ENCODE data around the gene MT1B. TPM values are rescaled to one million over a fixed set of nuclear protein-coding genes. Genes with fewer than 3 reads are reported as not detected.

MT1B gene
- total RNA-seq, 6 experiments from 2014 or later = 1.6 to 7.7 (median 2.2) TPM; not detected in 3

DNA sequence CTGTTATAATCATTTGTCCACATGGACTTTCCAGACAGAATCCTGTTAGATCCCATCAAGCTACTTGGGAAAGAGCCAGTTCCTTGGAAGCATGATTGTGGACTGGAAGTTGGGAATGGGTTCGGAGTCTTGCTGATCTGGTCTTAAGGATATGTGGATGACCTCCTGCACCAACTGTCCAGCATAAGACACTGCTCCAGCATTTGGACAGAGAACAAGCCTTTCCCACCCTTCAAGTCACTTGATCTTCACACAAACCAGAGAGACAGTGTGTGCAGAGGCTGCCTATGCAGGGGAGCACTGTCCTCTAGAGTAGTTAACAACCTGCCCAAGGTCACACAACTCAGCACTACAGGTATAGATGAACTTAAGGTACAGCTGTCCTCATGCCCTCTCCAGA lies 5.8 kb upstream of the MT1B start:
- WGBS (ENCODE audit: insufficient coverage, low coverage, low lambda C conversion rate, missing lambda C conversion rate) = no CpG with 5 or more reads among the region's 1 CpG
- H3K27ac ChIP-seq = no peak overlapping the region
- intact Hi-C loops (cut with DNase I) = no loop called here
- peaks cover 0 to 41% (median 4%) of the 10 kb centered on the region in 4 donors for H3K4me1 ChIP-seq
- no peaks in the 10 kb centered on the region for H3K9me3 ChIP-seq
- H3K36me3 ChIP-seq = no peaks in the 10 kb centered on the region
- no peak for TF ChIP-seq POLR2A (IDR thresholded peaks at IDR 0.05)
- TF ChIP-seq, protein P1, sequence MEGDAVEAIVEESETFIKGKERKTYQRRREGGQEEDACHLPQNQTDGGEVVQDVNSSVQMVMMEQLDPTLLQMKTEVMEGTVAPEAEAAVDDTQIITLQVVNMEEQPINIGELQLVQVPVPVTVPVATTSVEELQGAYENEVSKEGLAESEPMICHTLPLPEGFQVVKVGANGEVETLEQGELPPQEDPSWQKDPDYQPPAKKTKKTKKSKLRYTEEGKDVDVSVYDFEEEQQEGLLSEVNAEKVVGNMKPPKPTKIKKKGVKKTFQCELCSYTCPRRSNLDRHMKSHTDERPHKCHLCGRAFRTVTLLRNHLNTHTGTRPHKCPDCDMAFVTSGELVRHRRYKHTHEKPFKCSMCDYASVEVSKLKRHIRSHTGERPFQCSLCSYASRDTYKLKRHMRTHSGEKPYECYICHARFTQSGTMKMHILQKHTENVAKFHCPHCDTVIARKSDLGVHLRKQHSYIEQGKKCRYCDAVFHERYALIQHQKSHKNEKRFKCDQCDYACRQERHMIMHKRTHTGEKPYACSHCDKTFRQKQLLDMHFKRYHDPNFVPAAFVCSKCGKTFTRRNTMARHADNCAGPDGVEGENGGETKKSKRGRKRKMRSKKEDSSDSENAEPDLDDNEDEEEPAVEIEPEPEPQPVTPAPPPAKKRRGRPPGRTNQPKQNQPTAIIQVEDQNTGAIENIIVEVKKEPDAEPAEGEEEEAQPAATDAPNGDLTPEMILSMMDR (IDR thresholded peaks at IDR 0.05) = no peak
- no peaks in the 10 kb centered on the region for H3K27me3 ChIP-seq
- no peak for DNase-seq
- no peak for ATAC-seq
- H3K4me3 ChIP-seq = no peak overlapping the region

DNA sequence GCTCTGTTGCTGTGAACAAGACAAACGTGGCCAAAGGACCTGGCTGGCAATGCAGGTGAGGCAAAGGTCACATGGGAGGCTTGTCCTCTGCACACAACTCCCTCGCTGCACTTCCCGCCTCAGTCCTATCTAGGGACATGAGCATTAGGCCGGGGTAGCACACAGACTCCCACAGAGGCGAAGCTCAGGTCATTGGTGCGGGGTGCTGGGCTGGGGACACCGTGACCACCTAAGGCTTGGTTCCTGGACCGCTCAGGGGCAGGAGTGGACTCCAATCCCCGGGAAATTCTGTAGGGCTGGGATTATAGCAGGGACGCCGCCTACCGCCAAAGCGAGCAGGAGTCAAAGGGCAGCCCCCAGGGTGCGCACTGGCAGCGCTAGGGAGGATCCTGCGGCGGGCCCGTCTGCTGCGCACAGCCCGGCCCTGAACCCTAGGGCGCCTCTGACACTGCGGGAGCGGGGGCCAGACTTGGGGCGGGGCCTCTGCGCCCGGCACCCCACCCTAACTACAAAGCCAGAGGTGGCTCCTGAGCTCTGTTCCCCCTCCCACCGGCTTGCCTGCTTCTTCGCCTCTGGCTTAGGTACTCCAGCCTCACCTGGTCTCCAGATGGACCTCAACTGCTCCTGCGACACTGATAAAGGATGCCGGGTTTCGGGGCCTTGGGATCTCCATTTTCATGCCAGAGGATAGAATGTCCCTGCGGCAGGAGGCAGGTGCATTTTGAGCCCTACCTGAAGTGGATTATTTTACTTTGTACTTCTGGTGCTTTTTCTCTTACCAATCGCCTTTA lies 3.9 kb upstream of the MT1B start:
- Histone ChIP-seq H3K9me3 (no peaks in the 10 kb centered on the region), H3K27ac (peak overlapping the region in 2 of 3 donors; percentile 51 to 85), H3K27me3 (no peaks in the 10 kb centered on the region), H3K4me3 (peak overlapping the region in 1 of 3 donors; percentile 37), H3K4me1 (peaks cover 0 to 36% (median 4%) of the 10 kb centered on the region in 4 donors), H3K36me3 (no peaks in the 10 kb centered on the region)
- DNase-seq (peak; percentile 69 to 92 (median 91)), ATAC-seq (peak; percentile 73 to 81 (median 78))
- intact Hi-C loops (cut with DNase I) = no loop called here
- TF ChIP-seq POLR2A (IDR thresholded peaks at IDR 0.05) = peak; percentile 59
- TF ChIP-seq, protein P1 (IDR thresholded peaks at IDR 0.05) = peak in 3 of 4 donors; percentile 20 to 28 (median 28)
- WGBS (ENCODE audit: insufficient coverage, low coverage, low lambda C conversion rate, missing lambda C conversion rate) = 37% methylated on average over 3 of the region's 33 CpGs

DNA sequence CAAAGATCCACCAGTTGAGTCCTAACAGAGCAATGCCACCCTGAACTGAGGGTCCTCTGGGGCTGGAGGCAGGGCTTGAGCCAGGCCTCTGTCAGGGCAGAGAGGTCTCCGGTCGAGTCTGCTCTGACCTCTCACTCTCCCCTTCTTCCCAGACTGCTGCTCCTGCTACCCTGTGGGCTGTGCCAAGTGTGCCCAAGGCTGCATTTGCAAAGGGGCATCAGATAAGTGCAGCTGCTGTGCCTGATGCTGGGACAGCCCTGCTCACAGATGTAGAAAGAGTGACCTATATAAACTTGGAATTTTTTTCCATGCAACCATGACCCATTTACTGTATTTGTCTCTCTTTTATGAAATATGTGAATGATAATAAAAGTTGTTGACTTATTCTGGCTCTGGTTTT lies 2.4 kb upstream of the MT1B start:
- H3K9me3 ChIP-seq = no peaks in the 10 kb centered on the region
- no peak for TF ChIP-seq POLR2A (IDR thresholded peaks at IDR 0.05)
- TF ChIP-seq, protein P1 (IDR thresholded peaks at IDR 0.05) = no peak
- intact Hi-C loops (cut with DNase I) = no loop called here
- H3K36me3 ChIP-seq = no peaks in the 10 kb centered on the region
- peak overlapping the region in 1 of 3 donors; percentile 85 for H3K27ac ChIP-seq
- H3K4me3 ChIP-seq = no peak overlapping the region
- peaks cover 0 to 24% (median 0%) of the 10 kb centered on the region in 4 donors for H3K4me1 ChIP-seq
- no CpG with 5 or more reads among the region's 2 CpGs for WGBS (ENCODE audit: insufficient coverage, low coverage, low lambda C conversion rate, missing lambda C conversion rate)
- H3K27me3 ChIP-seq = no peaks in the 10 kb centered on the region
- no peak for DNase-seq
- ATAC-seq = no peak

DNA sequence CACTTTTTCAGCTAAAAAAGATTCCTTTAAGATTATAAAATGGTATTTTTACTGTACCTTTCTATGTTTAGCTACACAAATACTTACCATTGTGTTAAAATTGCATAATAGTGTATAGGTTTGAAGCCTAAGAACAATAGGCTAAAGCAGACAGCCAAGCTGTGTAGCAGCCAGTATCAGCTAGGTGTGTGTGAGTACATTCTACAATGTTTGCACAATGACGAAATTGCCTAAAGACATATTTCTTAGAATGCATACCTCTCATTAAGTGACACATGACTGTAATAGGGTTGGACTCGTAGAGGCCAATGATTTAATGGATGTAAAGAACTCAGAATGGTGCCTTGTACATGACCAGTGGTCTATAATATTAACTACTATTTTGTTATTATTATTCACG lies 1.9 kb upstream of the MT1B start:
- Histone ChIP-seq H3K27me3 (no peaks in the 10 kb centered on the region), H3K4me3 (no peak overlapping the region), H3K4me1 (peaks cover 0 to 20% (median 0%) of the 10 kb centered on the region in 4 donors), H3K27ac (no peak overlapping the region), H3K9me3 (no peaks in the 10 kb centered on the region), H3K36me3 (no peaks in the 10 kb centered on the region)
- WGBS (ENCODE audit: insufficient coverage, low coverage, low lambda C conversion rate, missing lambda C conversion rate) = 78% methylated on average over 3 of the region's 3 CpGs
- ATAC-seq (no peak), DNase-seq (no peak)
- intact Hi-C loops (cut with DNase I) = no loop called here
- no peak for TF ChIP-seq POLR2A (IDR thresholded peaks at IDR 0.05)
- TF ChIP-seq, protein P1 (IDR thresholded peaks at IDR 0.05) = no peak

Data from right lobe of liver (tissue), 6 donors.